GM12878 (cell line): ENCODE measurements around the gene SAMD15. TPM values are rescaled to one million over a fixed set of nuclear protein-coding genes. Genes with fewer than 3 reads are reported as not detected.

Experiments
- BCLAF1 ChIP-seq: fragments of 450-650 bp; IDR thresholded peaks from 2 replicates; pipeline ENCODE4 v1.6.1; 2017; ENCODE audit warnings: antibody characterized with exemption, mild to moderate bottlenecking, moderate library complexity
- CBFB ChIP-seq: IDR thresholded peaks from 2 replicates; pipeline ENCODE4 v1.6.1; 2016; ENCODE audit warnings: antibody characterized with exemption, low read depth
- CHD2 ChIP-seq: IDR thresholded peaks from 2 replicates; pipeline ENCODE4 v1.6.1; 2011; ENCODE audit warnings: low read depth, low read length, improper control_type of control experiment, borderline replicate concordance
- DPF2 ChIP-seq: fragments of 450-650 bp; IDR thresholded peaks from 2 replicates; pipeline ENCODE4 v1.6.1; 2017; ENCODE audit warnings: mild to moderate bottlenecking
- E4F1 ChIP-seq: fragments of 450-650 bp; IDR thresholded peaks from 2 replicates; pipeline ENCODE4 v1.6.1; 2018; ENCODE audit warnings: borderline replicate concordance, mild to moderate bottlenecking; ENCODE audit not compliant: partially characterized antibody
- ETV6 ChIP-seq, 2 experiments: fragments of 450-650 bp in 1 of 2; IDR thresholded peaks in 1 of 2; conservative IDR thresholded peaks in 1 of 2; 2 replicates each; pipeline ENCODE4 v1.6.1; 2014; ENCODE audit warnings: antibody characterized with exemption in 1 of 2, borderline replicate concordance in 1 of 2, low read depth in 1 of 2, mild to moderate bottlenecking in 1 of 2, moderate library complexity in 1 of 2
- HDAC2 ChIP-seq: fragments of 200-600 bp; sonication (generic); IDR thresholded peaks from 2 replicates; pipeline ENCODE4 v1.6.1; 2017
- IKZF1 ChIP-seq: fragments of 450-650 bp; conservative IDR thresholded peaks from 2 replicates; pipeline ENCODE4 v1.6.1; 2017; ENCODE audit warnings: antibody characterized with exemption, mild to moderate bottlenecking
- KLF5 ChIP-seq: fragments of 450-650 bp; IDR thresholded peaks from 2 replicates; pipeline ENCODE4 v1.6.1; 2014; ENCODE audit warnings: mild to moderate bottlenecking; ENCODE audit not compliant: partially characterized antibody
- MTA2 ChIP-seq: fragments of 450-650 bp; IDR thresholded peaks from 2 replicates; pipeline ENCODE4 v1.6.1; 2016; ENCODE audit warnings: low read depth, mild to moderate bottlenecking, moderate library complexity
- PAX8 ChIP-seq: fragments of 450-650 bp; IDR thresholded peaks from 2 replicates; pipeline ENCODE4 v1.6.1; 2017; ENCODE audit warnings: mild to moderate bottlenecking, moderate library complexity
- RAD51 ChIP-seq: fragments of 450-650 bp; IDR thresholded peaks from 2 replicates; pipeline ENCODE4 v1.6.1; 2016; ENCODE audit warnings: moderate library complexity, mild to moderate bottlenecking, inconsistent platforms
- RCOR1 ChIP-seq: conservative IDR thresholded peaks from 2 replicates; pipeline ENCODE4 v1.6.1; 2012; ENCODE audit warnings: low read depth, low read length, improper control_type of control experiment
- RELB ChIP-seq: fragments of 450-650 bp; IDR thresholded peaks from 2 replicates; pipeline ENCODE4 v1.6.1; 2017; ENCODE audit warnings: low read depth, mild to moderate bottlenecking, moderate library complexity
- RFX5 ChIP-seq: IDR thresholded peaks from 2 replicates; pipeline ENCODE4 v1.6.1; 2011; ENCODE audit warnings: low read depth, low read length, improper control_type of control experiment
- SMAD1 ChIP-seq: fragments of 450-650 bp; IDR thresholded peaks from 2 replicates; pipeline ENCODE4 v1.6.1; 2018; ENCODE audit warnings: mild to moderate bottlenecking, low read depth; ENCODE audit not compliant: partially characterized antibody
- SMAD5 ChIP-seq: IDR thresholded peaks from 2 replicates; pipeline ENCODE4 v1.6.1; 2016; ENCODE audit warnings: antibody characterized with exemption, low read depth
- SREBF1 ChIP-seq: IDR thresholded peaks from 2 replicates; pipeline ENCODE4 v1.6.1; 2012; ENCODE audit warnings: mild to moderate bottlenecking, low read length
- ZBTB40 ChIP-seq: fragments of 450-650 bp; IDR thresholded peaks from 2 replicates; pipeline ENCODE4 v1.6.1; 2016; ENCODE audit warnings: mild to moderate bottlenecking, moderate library complexity, borderline replicate concordance
- ZNF217 ChIP-seq: fragments of 450-650 bp; IDR thresholded peaks from 2 replicates; pipeline ENCODE4 v1.6.1; 2017; ENCODE audit warnings: antibody characterized with exemption, mild to moderate bottlenecking
- ZSCAN29 ChIP-seq: fragments of 450-650 bp; IDR thresholded peaks from 2 replicates; pipeline ENCODE4 v1.6.1; 2017; ENCODE audit warnings: mild to moderate bottlenecking, moderate library complexity
- polyA plus RNA-seq, 11 experiments: library from polyadenylated mRNA; depleted of rRNA in 4 of 11; unstranded in 6 of 11; stranded (reverse) in 5 of 11; fragments of >200 nt; fragmentation: Nextera tagmentation in 4 of 11; fragmentation: Illumina TruSeq in 1 of 11; extraction: Ambion mirVana in 4 of 11; extraction: Trizol in 1 of 11; gene quantifications; 1 replicate in 1 of 11; 2 replicates in 10 of 11; pipeline versions ENCODE4 v1.2.1 to v1.2.3, GENCODE V29; 2011 to 2016; ENCODE audit warnings: inconsistent platforms in 2 of 11, missing spikeins in 2 of 11, low read depth in 1 of 11
- total RNA-seq, 4 experiments: library from RNA; depleted of rRNA in 3 of 4; stranded (reverse); fragments of >200 nt in 3 of 4; fragmentation: Illumina TruSeq in 1 of 4; extraction: Trizol in 1 of 4; gene quantifications; 2 replicates each; pipeline versions ENCODE4 v1.2.1 to v1.2.3, GENCODE V29; 2013 to 2021

Gene SAMD15
- total and polyA plus RNA-seq, 10 of the 15 experiments (the other 5 are each of a cell fraction or from before 2014, with no cell fraction given): 0.33 to 2.0 (median 0.97) TPM

GRCh38 chr14:77372304-77372841, 4.8 kb upstream of the SAMD15 start (continued):
- 0 out of 2 replicates have a peak, but pooled peaks have one; percentile 18 for TF ChIP-seq ZBTB40
- TF ChIP-seq HDAC2: no peak
- TF ChIP-seq IKZF1: peak; percentile 80
- peak; percentile 24 for TF ChIP-seq KLF5
- peak; percentile 95 for TF ChIP-seq MTA2
- no peak; a peak in 1 of 4 replicates for TF ChIP-seq ETV6 (conservative IDR thresholded peaks at IDR 0.05 in 1 of 2, IDR thresholded peaks at IDR 0.05 in 1 of 2; ENCODE audit: borderline replicate concordance in 1 of 2, low read depth in 1 of 2)
- TF ChIP-seq SMAD1: no peak
- TF ChIP-seq SREBF1: no peak
- TF ChIP-seq PAX8: 0 out of 2 replicates have a peak, but pooled peaks have one; percentile 5
- TF ChIP-seq RELB: peak; percentile 81
- TF ChIP-seq BCLAF1: no peak
- TF ChIP-seq E4F1: no peak
- no peak for TF ChIP-seq SMAD5
- TF ChIP-seq CHD2: no peak
- 0 out of 2 replicates have a peak, but pooled peaks have one; percentile 35 for TF ChIP-seq CBFB
- 0 out of 2 replicates have a peak, but pooled peaks have one; percentile 41 for TF ChIP-seq ZSCAN29
- TF ChIP-seq ZNF217: peak; percentile 83; the same call in 1 of the 2 replicates
- TF ChIP-seq DPF2: peak; percentile 80
- no peak for TF ChIP-seq RCOR1
- no peak for TF ChIP-seq RFX5
- peak; percentile 84 for TF ChIP-seq RAD51
